HG03520 (cell line): ENCODE results near the gene NDUFS7.
"Not testable (repeated sequence)": the region's sequence is repeated elsewhere in the genome, so short reads cannot be mapped to it uniquely, and the experiment has no call there.

Experiments
- ATAC-seq: cut with Tn5 transposase; IDR thresholded peaks from one replicate; pipeline ENCODE4 v1.9.1; 2021; ENCODE audit warnings: mild to moderate bottlenecking, moderate library complexity; ENCODE audit not compliant: unreplicated experiment

The NDUFS7 gene

DNA sequence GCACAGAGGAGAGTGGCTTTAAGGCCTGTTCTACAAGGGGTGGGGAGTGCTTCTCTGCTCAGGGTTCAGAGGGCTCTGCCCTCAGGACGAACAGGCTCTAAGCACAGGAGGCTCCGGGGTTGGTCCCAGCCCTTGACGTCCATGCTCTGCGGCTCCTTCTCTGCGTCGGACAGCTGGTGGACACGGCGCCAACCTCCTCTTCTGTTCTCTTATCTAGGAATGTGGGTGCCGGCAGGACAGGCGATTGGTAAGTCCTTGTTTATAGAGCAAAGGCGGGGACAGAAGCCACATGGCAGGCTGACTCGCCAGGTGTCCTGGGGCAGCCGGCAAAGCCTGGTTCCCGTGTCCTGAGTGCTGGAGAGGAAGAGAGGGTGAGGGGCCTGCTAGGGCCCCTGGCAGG, 46.0 kb downstream of the NDUFS7 start:
- no peak for ATAC-seq

DNA sequence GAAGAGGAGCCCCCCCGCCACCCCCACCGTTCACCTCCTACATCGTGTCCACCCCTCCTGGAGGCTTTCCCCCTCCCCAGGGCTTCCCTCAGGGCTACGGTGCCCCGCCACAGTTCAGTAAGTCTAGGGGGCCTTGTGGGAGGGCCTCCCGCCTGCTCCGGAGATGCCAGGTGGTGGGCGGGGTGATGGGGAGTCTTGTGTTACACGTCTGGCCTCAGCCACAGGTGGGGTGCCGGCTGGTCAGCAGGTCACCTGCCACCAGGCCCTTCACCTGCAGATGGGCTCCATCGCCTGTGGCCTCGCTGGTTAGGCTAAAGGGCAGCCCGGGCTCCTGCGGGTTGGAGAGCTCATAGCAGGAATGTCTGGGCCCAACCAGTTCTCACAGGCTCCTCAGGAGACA, 46.5 kb downstream of the NDUFS7 start:
- no peak for ATAC-seq

DNA sequence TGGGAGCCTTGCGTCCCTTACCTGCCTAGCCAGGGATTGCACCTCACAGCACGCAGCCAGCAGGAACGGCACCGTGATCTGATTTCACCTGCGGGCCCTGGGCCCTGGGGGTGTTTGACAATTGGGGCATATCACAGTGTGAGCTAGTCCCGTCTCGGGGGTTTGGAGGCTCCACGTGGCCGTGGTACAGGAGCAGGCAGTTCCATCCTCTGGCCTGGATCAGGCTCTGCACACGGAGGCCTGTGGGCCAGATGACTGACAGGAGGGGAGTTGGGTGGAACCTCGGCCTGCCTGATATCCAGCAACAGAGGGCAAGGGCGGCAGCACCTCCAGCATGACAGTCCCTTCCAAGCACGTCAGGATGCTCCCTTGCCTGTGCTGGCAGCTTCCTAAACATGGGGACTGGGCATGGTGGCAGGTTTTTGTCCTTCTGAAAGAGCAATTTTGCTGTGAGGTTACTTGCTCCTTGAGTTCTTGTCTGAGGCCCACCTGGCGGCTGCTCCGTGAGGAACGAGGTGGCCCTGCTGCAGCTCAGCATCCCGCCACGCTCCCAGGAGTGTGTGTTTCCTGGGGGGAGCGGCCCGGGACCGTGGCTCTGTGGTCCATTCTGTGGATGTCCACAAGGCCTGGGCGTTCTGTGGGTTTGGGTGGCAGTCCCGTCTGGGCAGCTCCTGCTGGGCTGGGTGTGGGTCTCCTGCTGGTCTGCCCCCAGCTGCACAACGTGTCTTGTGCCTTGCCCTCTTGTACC, 48.2 kb downstream of the NDUFS7 start:
- ATAC-seq: no peak

DNA sequence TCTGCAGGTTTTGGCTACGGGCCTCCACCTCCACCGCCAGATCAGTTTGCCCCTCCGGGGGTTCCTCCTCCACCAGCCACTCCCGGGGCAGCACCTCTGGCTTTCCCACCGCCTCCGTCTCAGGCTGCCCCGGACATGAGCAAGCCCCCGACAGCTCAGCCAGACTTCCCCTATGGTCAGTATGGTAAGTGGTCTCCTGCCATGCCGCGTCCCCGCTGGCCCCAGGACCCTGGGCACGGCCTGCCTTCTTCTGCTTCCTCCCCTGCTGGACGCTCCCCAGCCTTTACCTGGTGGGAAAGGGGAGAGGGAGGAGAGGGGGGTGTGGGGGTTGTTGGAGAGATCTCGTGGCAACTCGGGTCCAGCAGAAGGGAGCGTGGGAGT, 48.8 kb downstream of the NDUFS7 start:
- no peak for ATAC-seq

DNA sequence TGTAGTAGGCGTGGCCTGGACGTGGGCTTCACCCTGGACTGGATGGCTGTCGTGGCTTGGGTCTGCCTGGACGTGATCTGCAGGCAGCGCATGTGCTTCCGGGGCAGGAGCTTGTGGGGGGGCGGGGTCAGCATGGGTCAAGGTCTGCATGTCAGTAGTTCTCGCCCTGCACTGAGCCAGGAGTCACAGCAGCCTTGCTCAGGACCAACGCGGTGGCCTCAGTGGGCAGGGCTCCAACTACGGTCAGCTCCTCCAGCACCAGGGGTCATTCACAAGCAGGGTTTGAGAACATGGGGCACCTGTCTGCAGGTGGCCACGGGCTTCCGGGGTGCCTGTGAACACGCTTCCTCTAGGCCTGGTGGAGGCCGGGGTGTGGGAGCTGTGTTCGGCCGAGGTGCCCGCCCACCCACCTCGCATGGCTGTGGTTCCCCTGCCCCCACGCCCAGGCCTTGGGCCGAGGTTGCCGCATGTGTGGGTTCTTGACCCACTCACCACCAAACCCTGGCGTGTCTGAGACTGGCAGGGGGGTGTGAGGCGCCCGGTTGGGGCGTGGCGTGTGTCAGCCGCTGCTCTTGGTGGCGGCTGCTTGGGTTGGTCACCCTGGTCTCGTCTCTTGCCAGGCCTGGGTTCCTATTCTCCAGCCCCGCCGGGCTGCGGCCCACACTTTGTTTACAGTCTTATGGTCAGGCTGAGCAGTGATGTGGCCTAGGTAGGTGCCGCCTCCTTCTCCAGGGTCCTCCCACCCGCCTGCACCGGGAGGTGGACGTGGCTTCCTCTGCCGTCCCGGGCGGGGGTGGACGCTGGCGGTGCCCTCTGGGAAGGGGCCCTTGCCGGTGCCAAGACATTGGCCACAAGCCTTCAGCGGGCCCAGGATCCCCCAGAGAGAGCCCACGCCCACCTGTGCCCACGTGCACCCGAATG, 49.7 kb downstream of the NDUFS7 start:
- ATAC-seq: no peak

DNA sequence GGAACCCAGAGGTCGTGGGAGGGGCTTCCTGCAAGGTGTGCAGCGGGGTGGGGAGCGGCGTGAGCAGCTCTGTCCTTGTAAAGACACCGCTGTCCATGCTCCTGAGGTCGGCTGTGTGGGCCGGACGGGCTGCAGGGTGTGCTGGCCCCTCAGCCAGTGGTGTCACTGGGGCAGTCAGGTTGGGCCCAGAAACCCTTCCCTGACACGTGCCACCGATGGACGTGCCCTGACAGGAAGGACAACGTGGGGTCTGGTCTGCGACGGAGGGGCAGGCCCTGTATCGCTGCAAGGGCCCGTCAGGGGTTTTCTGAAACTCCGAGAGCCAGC, 50.3 kb downstream of the NDUFS7 start:
- ATAC-seq: no peak

DNA sequence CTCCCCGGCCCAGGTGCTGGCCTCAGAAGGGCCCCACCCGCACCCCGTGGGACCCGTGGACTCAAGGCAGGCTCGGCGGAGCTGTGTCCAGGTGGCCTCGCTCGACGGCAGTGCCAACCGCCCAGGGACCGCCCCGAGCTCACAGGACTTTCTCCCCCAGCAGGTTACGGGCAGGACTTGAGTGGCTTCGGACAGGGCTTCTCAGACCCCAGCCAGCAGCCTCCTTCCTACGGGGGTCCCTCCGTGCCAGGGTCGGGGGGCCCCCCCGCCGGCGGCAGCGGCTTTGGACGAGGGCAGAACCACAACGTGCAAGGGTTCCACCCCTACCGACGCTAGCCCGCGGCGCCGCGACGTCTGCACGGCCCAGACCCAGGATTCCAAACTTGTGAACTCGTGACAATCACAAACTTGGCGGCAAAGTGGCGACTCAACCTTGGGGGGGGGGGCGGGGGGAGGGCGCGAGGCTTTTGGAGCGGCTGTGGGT, 50.9 kb downstream of the NDUFS7 start:
- no peak for ATAC-seq

DNA sequence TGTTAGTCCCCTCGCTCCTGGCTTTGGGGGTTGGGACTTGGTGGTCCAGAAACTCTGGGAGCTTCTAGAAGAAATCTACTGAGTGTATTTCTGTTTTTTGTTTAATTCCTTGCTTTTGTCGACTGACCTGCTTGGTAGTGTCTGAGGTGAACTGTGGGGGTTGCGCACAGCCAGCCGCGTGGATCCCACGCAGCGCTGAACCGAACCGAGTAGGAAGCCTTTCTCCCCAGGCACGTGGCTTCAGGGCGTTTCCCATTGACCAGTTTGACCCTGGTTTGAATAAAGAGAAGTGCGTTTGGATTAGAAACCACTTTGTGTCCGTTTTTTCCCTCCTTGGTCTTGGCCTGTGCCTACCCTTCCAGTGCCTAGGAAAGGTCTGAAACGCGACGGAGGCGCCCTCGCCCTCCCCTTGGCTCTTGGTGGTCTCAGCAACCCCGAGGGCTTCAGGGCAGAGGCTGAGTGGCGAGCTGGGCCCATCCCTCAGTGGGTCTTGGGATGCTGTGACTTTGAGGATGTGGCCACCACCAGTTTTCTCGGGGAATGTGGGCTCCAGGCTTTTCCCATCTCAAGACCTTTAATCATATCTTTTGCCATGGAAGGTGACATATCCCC, 51.8 kb downstream of the NDUFS7 start:
- no peak for ATAC-seq

DNA sequence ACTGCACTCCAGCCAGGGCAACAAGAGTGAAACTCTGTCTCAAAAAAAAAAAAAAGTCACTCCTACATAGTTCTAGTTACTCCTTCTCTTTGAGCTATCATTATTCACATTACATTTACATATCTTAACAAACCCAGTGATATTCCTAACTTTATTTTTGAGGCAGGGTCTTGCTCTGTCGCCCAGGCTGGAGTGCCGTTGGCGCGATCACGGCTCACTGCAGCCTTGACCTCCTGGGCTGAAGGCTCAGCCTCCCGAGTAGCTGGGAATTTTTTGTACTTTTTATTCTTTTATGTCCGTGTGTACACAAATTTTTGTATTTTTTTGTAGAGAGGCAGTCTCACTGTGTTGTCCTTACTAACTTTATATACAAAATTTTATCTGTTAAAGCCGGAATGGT, 53.9 kb downstream of the NDUFS7 start:
- no peak for ATAC-seq

DNA sequence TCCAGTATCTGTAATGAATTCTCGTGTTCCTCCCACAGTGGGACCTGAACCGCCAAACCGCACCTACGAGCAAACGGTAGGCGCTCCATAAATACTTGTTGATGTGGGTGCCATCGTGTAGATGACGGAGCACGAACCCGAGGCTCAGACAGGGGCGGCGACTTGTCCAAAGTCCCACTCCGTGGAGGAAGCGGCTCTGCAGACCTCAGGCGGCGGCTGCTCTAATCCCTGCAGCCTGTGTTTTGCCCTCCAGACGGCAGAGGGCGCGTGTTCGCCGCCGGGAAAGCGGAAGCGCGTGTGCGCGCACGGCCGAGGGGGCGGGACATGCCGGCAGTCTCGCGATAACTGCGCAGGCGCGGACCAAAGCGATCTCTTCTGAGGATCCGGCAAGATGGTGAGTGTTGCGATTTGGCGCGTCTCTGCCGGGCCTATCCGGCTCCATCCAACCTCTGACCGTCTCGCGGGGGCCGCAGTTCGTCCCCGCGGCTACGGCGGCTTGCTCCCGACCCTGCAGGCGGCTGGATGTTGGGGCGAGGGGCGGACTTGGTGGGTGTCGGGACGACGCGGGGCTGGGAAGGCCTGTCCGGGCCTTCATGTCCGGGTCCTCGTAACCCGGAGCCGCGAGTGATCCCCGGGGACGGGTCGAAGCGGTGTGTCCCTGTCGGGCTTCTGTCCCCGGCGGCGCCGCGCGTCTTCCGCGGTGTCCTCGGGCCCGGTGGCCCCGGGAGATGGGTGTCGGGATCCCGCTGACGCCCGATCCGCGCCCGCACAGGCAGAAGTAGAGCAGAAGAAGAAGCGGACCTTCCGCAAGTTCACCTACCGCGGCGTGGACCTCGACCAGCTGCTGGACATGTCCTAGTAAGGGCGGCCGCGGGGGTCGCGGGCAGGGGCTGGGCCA, 54.6 kb downstream of the NDUFS7 start, which contains the start of gene RPS15:
Gene RPS15 (plus strand): TSS at position 362 of the 898 bp plus-strand sequence. CDS start 30 bp downstream, at position 392.
- peak; percentile 80 for ATAC-seq

DNA sequence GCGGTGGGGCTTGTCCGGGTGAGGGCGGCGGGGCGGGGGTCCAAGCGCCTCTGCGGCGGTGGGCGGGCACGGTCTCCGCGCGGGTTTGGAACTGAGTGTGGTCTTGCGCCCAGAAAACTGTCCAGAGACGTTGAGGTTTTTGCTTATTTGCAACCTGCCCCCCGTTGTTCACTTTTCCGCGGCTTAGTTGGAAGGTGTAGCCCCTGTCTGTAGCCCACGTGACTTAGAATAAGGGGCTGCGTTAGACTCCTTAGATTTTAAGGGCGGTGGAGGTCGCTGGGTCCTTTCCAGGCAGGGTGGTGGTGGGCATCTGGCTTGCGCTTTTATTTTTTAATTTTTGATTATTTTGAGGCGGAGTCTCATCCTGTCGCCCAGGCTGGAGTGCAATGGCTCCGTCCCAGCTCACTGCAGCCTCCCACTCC, 55.2 kb downstream of the NDUFS7 start:
- ATAC-seq: no peak

DNA sequence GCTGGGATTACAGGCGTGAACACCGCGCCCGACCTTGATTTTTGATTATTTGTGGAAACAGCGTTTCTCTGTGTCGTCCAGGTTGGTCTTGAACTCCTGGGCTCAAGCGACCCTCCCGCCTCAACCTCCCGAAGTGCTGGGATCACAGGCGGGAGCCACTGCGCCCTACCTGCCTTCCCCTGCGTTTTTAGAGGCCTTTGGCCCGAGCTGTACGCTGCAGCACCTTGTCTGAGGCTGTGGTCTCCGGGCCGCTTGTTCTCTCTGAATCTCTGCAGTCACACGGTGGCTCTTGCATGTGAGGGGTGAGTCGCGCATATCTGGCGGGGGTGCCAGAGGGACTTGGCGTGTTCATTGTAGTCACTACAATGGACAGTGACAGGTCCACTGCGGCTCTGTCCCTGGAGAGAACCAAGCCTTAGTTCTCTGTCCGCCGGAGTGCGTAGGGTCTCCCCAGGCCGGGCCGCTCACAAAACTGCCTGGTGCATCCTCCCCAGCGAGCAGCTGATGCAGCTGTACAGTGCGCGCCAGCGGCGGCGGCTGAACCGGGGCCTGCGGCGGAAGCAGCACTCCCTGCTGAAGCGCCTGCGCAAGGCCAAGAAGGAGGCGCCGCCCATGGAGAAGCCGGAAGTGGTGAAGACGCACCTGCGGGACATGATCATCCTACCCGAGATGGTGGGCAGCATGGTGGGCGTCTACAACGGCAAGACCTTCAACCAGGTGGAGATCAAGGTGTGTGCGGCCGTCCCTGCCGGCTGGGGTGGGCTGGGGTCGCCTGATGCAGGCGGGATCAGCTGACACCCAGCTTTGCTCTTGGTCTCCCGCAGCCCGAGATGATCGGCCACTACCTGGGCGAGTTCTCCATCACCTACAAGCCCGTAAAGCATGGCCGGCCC, 56.1 kb downstream of the NDUFS7 start:
- ATAC-seq: not testable (repeated sequence)

DNA sequence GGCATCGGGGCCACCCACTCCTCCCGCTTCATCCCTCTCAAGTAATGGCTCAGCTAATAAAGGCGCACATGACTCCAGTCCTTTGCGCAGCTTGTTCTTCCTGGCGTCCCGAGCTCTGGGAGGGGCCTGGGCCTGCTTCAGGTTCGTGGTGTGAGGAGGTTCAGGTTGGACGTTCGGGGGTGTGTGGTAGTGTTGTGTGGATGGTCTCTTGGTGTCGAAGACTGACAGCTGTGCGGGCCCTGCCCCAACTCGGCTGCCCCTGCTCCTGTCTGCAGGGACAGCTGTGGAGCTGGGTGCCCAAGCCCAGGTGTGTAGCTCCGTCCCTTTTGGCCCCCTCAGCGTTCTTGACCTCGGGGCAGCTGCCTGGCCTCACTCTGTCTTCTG, 56.7 kb downstream of the NDUFS7 start:
- no peak for ATAC-seq

DNA sequence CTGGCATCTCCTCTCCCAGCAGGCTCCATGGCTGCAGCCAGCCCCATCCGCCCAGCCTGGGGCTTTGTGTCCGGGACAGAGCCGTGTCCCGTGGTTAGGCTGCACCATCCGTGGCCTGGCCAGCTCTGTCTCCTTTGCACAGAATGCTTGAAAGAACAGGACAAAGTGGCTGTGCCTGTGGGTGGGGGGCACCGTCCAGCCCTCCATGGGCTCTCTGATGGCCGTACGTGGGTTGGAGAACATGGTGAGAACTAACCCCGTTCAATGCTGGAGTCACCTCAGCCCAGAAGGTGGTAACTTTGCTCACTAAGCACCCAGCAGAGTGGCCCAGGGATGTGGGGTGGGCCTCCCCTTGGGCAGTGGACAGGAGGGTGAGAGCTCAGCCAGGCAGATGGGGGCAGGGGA, 57.3 kb downstream of the NDUFS7 start:
- no peak for ATAC-seq

DNA sequence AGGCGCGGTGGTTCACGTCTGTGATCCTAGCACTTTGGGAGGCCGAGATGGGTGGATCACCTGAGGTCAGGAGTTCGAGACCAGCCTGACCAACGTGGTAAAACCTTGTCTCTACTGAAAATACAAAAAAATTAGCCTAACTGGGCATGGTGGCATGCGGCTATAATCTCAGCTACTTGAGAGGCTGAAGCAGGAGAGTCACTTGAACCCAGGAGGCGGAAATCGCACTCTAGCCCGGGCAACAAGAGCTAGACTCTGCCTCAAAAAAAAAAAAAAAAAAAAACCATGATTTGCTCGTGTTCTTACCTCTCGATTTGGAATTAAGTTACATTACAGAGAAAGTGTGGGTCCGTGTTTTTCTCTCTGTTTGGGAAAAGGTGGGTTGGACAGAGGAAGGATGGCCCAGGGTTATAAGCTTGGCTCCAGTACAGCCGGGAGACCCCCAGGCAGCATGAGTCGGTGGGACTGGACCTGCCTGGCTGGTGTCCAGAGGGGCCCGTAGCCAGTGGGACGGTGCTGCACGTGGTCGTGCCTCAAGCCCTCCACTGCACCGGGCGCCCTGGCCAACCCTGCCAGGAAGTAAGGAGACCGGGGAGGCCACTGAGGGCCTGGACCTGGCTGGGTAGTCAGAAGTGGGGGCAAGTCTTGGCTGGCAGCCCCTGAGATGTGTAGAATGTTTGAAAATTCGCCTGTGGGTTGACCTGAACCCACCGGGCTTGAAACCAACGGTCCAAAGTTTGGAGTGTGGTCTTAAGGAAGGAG, 58.2 kb downstream of the NDUFS7 start:
- ATAC-seq: no peak
